HG03378 (cell line): ENCODE measurements around the gene MPPED1.

Source experiments
- ATAC-seq: cut with Tn5 transposase; IDR thresholded peaks from one replicate; pipeline ENCODE4 v1.9.1; 2021; ENCODE audit warnings: mild to moderate bottlenecking, moderate library complexity; ENCODE audit not compliant: unreplicated experiment

Gene MPPED1, protein sequence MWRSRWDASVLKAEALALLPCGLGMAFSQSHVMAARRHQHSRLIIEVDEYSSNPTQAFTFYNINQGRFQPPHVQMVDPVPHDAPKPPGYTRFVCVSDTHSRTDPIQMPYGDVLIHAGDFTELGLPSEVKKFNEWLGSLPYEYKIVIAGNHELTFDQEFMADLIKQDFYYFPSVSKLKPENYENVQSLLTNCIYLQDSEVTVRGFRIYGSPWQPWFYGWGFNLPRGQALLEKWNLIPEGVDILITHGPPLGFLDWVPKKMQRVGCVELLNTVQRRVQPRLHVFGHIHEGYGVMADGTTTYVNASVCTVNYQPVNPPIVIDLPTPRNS

DNA sequence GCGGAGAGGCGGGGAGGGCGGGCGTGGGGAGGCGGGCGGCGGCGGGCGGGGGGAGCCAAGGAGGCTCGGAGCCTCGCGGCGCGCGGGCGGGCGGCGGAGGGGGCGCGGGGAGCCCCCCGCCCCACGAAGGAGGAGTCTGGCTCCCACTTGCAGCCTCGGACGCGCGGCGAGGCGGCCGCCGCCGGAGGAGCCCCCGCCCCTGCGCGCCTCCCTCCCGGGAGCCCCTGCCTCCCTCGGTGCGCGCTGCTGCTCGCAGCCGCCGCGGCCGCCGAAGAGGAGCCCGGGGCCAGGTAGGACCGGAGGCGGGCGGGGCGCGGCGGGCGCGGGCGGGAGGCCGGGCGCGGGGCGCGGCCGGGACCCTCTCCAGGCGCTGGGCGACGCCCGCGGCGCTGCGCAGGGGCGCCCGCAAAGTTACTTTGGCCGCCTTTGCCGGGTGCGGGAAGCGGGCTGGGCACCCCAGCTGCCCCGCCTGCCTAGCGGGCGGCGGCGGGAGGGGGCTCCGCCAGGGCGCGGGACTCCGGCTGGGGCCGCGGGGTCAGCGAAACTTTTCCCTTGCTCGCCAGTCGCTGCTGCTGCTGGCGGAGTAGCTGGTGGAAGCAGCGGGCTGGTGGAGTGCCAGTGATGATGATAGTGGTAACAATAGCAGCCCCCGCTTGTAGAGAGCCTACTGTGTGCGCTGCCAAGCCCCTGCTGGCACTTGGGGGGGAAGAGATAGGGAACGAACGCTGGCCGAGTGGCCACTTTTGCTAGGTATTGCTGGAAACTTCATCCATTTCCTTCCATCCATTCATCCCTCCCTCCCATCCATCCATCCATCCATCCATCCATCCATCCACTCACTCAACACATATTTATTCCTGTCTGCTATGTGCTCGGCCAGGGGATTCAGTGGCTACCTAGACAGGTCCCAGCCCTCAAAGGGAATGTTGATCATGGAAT is at the start of gene MPPED1:
Gene MPPED1, plus strand, starts transcription at position 146 of the 939 bp plus-strand sequence. CDS start 12,972 bp downstream, outside the sequence.
- no peak for ATAC-seq

DNA sequence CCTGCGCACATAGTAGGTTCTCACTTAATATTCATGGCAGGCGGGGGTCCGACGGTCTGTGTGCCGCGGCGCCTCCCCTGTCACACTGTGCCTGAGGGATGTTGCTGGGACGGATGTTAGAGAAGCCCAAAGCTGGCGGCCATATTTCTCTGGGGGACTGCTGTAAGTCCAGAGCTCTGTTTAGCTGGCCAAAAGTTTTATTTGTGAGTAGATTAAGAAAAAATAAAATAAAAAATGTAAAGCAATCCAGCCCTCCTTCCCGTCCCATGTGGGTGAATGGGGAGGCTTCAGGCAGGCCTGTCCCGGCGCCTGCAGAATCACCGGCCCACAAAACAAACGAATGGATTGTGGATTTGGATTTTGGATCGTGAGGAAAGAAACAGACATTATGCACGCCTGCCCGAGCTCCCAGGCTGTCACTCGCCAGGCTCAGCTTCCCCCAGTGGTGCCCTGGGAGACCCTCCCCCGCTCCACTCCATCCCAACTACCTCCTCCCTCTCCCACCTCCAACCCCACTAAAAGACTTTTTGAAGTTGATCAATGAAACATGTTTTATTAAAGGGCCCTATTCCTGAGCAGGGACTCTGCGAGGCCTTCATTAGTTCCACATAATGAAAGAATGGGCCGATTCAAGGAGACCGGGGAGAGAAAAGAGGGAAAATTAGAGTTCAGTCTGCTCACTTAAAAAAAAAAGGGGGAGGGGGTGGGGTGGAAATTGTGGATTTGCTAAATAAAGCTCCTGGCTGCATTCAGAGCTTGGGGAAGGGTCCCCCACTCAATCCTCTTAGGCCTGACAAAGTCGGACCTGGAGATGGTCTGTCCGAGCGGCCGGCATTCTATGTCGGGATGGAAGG is 48.3 kb upstream of the MPPED1 start:
- ATAC-seq: no peak

DNA sequence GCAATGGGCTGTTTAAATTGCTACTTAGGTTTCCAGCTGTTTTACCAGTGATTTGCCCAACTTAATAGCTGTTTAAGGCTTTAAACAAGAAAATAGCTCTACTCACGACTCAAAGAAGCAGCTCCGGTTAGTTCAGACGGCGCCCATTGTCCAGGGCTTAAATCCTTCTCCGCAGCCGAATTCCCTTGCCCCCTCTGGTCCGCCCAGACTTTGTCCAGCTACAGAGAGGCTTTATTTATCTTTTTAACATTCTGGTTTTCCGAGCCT is 47.7 kb upstream of the MPPED1 start:
- no peak for ATAC-seq

DNA sequence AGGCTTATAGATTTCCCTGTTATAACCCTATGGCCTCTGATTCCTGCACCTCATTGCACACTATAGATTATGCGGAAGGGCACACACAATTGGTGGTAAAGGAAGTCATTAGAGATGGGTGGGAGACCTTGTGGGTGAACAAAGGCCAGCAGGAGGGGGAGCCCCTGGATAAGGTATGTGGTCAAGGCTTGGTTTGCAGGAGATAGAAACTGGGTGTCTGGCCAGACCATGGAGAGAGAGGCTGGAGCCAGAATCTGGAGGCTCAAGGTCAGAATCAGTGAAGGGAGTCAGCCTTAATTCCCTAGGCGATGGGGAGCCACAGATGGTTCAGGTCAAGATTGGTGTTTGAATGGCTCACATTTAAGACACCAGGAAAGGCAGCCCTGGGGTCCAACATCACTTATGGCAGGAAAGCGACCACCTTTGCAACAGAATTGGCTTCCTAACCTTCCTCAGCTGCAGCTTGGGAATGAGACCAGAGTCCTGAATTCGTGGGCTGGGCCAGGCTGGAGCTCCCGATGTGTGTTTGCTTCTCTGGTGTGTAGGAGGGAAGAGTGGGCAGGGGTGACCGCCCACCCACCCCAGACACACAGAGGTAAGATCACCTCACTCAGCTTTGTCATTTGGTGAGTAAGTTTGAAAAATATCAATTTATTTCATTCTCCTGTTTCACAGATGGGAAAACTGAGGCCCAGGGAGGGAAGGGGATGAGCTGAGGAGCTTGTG is 45.9 kb upstream of the MPPED1 start:
- ATAC-seq: no peak

DNA sequence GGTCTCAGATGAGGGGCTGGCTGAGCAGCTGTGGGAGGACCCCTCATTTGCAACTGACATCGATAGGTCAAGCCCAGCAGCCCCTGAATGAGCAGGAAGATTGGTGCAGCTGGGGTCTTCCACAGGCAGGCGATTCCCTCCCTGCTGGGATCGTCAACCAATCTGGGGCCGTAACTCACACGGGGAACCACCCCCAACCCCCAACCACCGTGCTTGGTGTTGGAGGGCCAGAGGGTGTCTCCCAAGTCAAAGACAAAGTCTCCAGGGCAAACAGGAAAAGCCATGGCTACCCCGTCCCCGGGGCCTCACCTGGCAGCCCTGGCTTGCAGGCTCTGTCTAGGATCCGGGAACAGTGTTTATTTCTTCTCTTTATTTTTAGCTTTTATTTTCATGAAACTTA is 41.8 kb upstream of the MPPED1 start:
- ATAC-seq: no peak

DNA sequence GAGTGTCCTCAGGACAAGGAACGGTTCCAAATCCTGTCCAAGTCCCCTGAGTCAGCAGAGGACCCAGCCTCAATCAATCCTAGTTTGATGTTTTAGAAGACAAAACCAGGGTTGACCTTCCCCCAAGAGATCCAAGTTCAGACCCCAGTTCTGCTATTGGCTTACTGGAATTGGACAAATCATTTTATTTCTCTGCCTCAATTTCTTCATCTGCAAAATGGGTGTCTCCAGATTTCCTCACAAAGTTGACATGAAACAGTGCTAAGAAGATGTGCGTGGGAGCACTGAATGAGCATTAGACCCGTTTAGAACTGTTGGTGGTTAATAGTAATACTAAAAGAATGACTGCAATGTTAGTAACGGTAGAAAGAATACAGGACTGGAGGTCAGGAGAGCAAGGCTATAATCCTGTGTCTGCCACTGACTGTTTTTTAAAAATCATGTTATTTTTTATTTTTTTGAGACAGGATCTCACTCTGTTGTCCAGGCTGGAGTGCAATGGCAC is 35.8 kb upstream of the MPPED1 start:
- no peak for ATAC-seq

DNA sequence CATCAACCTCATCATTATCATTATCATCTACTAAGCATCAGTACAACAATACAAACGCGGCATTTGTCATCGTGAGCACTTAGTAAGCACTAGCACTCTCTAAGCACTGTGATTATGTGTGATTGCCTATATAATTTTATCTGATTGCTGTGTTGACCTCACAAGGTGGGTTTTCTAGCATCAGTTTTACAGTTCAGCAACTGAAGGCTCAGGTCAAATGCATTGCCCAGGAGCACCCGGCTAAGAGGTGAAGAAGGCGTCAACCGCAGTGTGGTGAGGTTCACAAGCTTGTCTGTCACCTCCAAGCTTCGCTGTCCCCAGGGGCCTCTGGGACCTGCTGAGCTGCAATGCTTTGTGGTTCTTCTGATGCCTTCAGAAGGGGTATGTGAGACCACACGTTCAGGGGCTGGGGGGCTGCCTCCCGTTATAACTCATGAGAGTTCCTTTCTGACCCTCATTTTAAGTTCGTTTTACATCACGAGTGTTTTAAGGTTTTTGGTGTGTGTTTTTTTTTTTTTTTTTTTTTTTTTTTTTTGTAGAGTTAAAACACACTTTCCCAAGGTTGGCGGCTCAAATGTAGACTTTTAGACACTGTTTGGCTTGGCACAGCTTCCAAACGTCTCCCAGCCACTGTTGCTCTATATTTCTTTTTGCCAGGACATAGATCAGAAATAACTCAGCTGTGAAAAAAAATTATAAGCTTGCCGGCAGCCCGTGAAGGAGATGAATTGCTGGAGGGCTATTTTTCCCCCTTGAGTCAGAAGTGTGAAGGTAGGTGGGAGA is 34.9 kb upstream of the MPPED1 start:
- ATAC-seq: no peak

DNA sequence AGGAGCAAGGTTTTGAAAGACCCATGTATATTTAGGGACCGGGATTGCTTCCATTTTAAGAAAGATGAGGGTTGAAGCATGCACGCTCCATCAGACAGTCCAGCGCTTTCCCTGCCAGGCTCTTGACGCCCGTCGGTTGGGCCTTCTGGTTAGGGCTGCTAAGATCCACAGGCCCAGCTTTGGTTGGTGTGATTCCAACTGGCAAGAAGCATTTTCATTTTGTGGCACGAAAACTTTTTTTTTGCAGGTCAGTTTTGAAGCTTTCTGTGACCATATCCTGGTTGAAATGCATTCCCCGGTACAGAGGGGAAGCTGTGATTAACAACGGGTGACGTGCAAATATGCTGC is 34.3 kb upstream of the MPPED1 start:
- no peak for ATAC-seq

DNA sequence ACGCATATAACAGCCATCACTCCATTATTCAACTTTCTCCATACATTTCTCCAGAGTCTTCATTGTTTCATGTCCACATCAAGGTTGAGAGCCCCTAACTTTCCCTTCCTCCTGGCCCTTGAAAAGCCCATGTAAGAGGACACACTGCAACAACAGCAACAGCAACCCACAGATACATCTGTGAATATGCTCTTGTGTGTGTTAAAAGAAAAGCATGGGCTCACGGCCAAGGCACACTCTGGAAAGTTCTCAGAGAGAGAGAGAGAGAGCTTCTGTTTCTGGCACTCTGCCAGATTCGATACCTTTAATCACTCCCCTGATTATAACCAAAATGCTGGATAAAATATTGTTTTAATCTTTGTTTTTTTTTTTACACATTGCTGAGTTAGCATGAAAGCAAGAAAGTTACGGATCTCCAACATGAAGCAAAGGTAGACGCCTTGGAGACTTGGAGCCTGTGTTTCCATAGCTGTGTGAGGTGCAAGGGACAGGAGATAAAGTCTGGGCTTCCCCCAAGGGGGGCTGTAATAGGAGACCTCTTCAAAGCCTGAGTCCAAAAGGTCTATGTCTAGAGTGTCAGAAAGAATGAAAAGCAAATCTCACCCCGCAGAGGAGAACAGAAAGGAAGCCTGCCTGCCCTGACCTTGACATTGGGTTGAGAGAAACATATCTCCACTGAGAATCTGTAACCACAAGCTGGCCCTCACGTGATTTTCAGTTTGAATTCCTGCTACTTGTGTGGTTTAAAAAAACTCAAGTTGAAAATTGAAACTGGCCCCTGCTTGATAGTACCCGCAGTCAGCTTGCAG is 33.7 kb upstream of the MPPED1 start:
- no peak for ATAC-seq

DNA sequence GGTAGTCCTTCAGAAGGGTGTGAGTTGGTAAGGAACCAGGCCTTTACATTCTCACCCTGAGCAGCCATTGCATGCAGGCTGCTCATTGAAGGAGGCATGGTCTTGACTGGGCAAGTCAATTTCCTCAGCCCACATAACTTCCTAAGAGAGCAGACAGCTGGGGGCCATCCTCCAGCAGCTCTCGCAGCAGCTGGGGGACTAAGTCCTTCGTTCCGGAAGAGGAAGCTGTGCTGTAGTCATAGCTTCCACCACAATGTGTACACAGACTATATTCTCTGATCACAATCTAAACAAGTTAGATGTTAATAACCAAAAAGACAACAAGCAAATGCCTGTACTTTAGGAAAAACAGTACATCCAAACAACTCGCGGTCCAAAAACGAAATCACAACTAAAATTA is 30.1 kb upstream of the MPPED1 start:
- no peak for ATAC-seq

DNA sequence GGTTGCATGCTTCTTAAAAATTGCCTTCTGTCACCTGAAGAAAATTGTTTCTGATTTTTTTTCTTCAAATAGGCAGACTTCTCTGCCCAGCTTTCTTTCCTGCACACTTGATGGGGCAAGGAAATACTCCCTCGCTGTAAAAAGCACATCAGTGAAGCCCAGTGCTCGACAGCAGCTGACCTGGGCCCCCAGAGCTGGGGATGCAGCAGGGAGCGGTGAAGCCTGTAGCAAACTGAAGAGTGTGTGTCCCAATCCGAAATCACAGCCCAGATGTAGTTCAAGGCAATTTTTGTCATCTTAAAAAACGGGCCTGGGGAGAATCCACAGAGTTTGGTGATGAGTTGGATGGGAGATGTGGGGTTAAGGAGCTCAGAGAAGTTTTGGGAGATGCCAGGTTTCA is 27.0 kb upstream of the MPPED1 start:
- ATAC-seq: no peak

DNA sequence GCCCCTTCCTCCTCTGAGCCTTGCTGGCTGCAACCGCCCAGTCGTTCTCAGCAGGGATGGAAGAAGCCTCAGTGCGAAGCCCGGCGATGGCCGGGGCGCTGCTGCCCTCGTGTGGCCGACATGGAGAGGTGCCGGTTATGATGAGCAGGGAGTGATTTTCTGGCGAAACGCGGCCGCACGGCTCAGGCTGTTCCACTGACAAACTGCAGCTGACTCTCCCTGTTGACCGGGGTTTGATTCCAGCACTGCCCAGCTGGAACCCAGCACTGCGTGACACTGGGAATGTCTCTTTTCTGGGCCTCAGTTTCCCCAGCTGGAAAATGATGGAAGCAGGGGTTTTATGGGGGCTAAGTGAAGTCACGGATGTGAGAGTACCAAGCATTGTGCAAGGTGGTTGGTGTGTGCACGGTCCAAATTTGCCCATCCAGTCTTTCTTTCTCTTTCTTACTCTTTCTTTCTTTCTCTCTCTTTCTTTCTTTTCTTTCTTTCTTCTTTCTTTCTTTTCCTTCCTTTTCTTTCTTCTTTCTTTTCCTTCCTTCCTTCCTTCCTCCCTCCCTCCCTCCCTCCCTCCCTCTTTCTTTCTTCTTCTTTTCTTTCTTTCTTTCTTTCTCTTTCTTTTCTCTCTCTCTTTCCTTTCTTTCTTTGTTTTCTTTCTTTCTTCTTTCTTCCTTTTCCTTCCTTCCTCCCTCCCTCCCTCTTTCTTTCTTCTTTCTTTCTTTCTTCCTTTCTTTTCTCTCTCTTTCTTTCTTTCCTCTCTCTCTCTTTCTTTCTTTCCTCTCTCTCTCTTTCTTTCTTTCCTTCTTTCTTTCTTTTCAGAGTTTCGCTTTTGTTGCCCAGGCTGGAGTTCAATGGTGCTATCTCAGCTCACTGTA is 25.8 kb upstream of the MPPED1 start:
- no peak for ATAC-seq

DNA sequence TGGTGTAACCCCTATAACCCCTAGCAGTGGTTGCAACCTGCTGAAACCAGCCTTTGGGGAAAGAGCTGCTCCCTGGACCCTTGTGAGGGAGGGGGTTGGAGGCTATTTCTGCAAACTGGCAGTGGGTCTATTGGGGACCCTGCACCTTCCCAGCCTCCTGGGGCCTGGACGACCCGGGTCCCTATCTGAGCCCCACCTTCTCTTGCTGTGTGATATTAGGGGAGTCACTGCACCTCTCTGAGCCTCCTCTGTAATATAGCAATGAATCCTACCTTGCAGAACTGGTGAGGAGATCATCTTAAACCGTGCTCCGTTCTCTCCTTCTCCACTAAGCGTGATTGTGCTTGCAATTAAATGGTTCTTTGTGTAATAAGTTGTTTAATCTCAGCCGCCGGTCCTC is 24.0 kb upstream of the MPPED1 start:
- ATAC-seq: no peak

DNA sequence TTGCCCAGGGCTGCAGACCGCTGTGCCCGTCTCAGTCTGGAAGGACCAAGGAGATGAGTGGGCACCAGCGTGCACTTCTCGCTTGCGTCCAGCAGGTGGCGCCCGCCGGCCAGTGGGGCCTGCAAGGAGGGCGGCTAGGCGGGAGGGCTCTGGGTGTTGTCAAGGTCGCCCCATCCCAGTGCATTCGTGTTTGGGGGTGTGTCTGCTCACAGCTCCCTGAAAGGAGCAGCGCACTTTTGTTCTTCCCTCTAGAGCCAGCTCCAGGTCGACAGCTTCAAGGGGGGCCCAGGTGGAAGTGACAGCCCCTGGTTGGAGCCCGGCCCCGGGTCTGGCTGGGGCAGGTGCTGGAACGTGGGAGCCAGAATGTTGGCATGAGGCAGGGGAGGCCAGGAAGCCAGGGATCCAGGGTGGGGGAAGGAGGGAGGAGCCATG is 23.4 kb upstream of the MPPED1 start:
- ATAC-seq: no peak

DNA sequence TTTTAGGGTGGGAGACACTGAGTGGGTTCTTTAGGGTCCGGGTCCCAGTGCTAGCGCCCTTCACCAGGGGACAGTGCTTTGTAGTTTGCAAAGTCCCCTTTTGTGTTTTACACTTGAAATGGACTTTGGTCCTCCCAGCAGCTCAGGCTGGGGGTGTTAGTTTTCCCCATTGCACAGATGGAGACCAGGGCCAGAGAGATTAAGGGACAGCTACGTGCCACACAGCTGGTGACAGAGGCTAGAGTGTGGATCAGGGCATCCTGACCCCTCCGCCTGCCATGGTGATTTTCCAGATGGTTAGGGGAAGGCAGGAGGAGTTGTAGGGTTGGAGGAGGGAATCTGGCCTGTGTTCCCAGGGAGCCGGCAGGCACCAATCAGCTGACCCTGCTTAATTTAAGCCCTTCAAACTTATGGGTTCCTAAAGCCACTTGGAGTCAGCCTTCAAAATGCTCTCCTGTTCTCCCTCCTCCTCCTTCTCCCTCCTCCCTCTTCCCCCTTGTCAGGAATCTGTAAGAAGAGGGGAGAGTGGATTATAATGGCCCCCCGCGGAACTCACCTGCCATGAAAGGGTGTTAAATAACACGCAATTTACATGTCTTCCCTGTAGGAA is 22.5 kb upstream of the MPPED1 start:
- ATAC-seq: no peak

DNA sequence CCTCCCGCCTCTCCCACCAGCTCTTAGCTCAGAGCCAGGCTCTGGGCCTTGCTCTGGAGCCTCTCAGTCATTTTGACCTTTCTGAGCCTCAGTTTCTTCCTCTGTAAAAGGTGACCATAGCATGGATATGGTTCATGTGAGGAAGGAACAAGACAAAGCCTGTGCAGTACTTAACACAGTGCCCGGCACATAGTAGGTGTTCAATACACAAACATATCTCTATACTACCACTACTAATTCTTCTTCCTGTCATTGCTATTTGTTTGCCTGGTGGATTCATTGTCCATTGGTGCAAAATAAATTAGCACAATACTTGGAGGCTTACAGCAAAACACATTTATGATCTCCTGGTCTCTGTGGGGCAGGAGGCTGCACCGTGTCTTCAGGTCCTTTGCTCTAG is 21.6 kb upstream of the MPPED1 start:
- ATAC-seq: no peak

DNA sequence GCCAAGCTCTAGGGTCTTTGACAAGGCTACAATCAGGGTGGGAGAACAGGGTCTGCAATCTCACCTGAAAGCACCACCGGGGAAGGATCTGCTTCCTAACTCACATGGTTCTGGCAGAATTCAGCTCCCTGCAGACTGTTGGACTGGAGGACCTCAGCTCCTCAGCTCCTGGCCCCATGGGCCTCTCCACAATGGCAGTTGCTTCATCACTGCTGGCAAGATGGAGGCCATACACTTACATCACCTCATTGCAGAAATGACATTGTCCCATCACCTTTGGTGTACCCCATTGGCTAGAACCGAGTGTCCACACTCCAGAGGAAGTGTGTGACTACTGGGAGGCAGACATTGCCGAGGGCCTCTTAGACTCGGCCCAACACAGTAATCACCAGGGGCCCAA is 20.9 kb upstream of the MPPED1 start:
- no peak for ATAC-seq

DNA sequence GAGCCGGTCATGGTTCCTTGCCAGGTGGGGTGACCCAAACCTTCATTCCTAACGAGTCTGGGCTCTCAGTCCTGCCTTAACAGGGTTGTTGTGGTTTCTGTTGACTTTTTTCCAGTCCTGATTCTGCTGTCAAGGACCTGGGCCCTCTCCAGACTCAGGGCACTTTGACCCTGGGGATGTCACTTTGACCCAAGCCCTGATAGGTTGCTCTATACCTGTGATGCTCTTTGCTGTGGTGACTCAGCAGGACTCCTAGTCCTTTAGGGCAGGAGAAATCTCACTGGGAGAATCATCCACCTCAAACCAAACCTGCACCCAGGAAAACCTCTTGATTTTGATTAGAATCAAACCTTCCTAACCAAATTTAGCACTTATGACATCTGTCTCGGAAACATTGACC is 20.5 kb upstream of the MPPED1 start:
- ATAC-seq: no peak
